Measurements from ENCODE around the gene GPR31. TPM values are rescaled to one million over a fixed set of nuclear protein-coding genes. Genes with fewer than 3 reads are reported as not detected.

GPR31 gene
- total and polyA plus RNA-seq, 2 donors (not counting 3 experiments of a cell fraction or from before 2014, with no cell fraction given) = not detected

DNA sequence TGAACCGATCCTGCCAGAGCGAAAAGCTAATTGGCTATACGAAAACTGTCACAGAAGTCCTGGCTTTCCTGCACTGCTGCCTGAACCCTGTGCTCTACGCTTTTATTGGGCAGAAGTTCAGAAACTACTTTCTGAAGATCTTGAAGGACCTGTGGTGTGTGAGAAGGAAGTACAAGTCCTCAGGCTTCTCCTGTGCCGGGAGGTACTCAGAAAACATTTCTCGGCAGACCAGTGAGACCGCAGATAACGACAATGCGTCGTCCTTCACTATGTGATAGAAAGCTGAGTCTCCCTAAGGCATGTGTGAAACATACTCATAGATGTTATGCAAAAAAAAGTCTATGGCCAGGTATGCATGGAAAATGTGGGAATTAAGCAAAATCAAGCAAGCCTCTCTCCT lies 20.7 kb downstream of the GPR31 start:
- FAIRE-seq (no peak), DNase-seq (ENCODE audit: low read depth, low spot score) (no peak)
- no peak overlapping the region for H3K27ac ChIP-seq (ENCODE audit: insufficient read depth, low read depth, low read length)
- H3K4me1 ChIP-seq (ENCODE audit: control insufficient read depth, extremely low read depth, insufficient read depth, low read length) = no peaks in the 10 kb centered on the region
- intact Hi-C loops (cut with micrococcal nuclease) (no loop called here), dilution Hi-C loops (cut with MboI; ENCODE audit: extremely low pct_ligation_motif_present, low sequenced_read_pairs) (no loop called here)
- no TSS peak for BruUV-seq (replicated peaks)
- no peaks in the 10 kb centered on the region for H3K36me3 ChIP-seq (ENCODE audit: control insufficient read depth in 2 of 2, extremely low read depth in 1 of 2, insufficient read depth in 2 of 2, low read length in 2 of 2)
- H3K4me3 ChIP-seq (replicated peaks in 1 of 3; ENCODE audit: insufficient read depth in 1 of 3, low read depth in 1 of 3, low read length in 3 of 3) = no peak overlapping the region
- H3K9me3 ChIP-seq (replicated peaks; ENCODE audit: control insufficient read depth, insufficient read depth, low read length) = no peaks in the 10 kb centered on the region
- H3K9me1 ChIP-seq (replicated peaks; ENCODE audit: control insufficient read depth, extremely low read depth, insufficient read depth, low read length) = no peaks in the 10 kb centered on the region
- H2AFZ ChIP-seq (ENCODE audit: low read depth, low read length) = no peak overlapping the region
- H3K4me2 ChIP-seq (ENCODE audit: insufficient read depth, low read length) = no peak overlapping the region
- ChIA-PET POLR2A (no interaction called here), CTCF (no interaction called here)
- no peaks in the 10 kb centered on the region for H3K79me2 ChIP-seq (ENCODE audit: control insufficient read depth, insufficient read depth, low read length)
- H3K27me3 ChIP-seq (ENCODE audit: control insufficient read depth in 2 of 2, insufficient read depth in 2 of 2, low read length in 2 of 2) = no peaks in the 10 kb centered on the region
- H4K20me1 ChIP-seq (replicated peaks; ENCODE audit: control insufficient read depth, extremely low read depth, insufficient read depth, low read length) = no peaks in the 10 kb centered on the region
- TF ChIP-seq POLR2A (IDR thresholded peaks at IDR 0.05; ENCODE audit: low read depth, low read length) = no peak
- TF ChIP-seq POLR2AphosphoS5 (IDR thresholded peaks at IDR 0.05; ENCODE audit: insufficient read depth, low read depth, low read length) = no peak
- TF ChIP-seq, protein P1, sequence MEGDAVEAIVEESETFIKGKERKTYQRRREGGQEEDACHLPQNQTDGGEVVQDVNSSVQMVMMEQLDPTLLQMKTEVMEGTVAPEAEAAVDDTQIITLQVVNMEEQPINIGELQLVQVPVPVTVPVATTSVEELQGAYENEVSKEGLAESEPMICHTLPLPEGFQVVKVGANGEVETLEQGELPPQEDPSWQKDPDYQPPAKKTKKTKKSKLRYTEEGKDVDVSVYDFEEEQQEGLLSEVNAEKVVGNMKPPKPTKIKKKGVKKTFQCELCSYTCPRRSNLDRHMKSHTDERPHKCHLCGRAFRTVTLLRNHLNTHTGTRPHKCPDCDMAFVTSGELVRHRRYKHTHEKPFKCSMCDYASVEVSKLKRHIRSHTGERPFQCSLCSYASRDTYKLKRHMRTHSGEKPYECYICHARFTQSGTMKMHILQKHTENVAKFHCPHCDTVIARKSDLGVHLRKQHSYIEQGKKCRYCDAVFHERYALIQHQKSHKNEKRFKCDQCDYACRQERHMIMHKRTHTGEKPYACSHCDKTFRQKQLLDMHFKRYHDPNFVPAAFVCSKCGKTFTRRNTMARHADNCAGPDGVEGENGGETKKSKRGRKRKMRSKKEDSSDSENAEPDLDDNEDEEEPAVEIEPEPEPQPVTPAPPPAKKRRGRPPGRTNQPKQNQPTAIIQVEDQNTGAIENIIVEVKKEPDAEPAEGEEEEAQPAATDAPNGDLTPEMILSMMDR (IDR thresholded peaks at IDR 0.05; ENCODE audit: extremely low read depth in 1 of 2, insufficient read depth in 1 of 2, low read depth in 1 of 2, low read length in 2 of 2) = no peak
- TF ChIP-seq JUN (IDR thresholded peaks at IDR 0.05; ENCODE audit: borderline replicate concordance, insufficient read depth, insufficient read length, low read depth) = no peak
- no peak for TF ChIP-seq FOS (IDR thresholded peaks at IDR 0.05; ENCODE audit: borderline replicate concordance, insufficient read depth, low read length)
- no peak for TF ChIP-seq EZH2 (IDR thresholded peaks at IDR 0.05; ENCODE audit: borderline replicate concordance, low read depth, low read length, severe bottlenecking)
- TF ChIP-seq, protein P2, sequence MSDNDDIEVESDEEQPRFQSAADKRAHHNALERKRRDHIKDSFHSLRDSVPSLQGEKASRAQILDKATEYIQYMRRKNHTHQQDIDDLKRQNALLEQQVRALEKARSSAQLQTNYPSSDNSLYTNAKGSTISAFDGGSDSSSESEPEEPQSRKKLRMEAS (IDR thresholded peaks at IDR 0.05; ENCODE audit: insufficient read depth, insufficient read length) = no peak
- H3K9ac ChIP-seq (replicated peaks; ENCODE audit: extremely low read depth, insufficient read depth, low read length) = no peak overlapping the region
